RPMI8226 (cell line): ENCODE results near the gene NUBP2.

Source experiments
- DNase-seq: peaks from one replicate; pipeline ENCODE4 v3.0.0-alpha.2; 2015

NUBP2 gene

GRCh38 chr16:1812732-1813163, 30.0 kb downstream of the NUBP2 start:
- DNase-seq = peak; percentile 35

DNA sequence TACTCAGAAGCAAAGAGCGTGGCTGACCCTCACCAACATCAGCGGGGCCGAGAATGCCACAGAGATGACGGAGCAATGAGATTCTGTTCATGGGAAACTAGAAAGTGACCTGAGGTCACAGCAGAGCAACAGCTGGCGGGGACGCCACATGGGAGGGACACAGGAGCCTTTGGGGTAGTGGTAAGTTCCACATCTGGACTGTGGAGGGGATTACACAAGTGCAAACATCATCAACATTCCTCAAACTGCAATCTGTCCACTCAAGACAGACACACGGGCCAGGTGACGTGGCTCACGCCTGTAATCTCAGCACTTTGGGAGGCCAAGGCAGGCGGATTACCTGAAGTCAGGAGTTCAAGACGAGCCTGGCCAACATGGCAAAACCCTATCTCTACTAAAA, 32.7 kb downstream of the NUBP2 start:
- no peak for DNase-seq

- DNase-seq = no peak
These were observed 33.9 kb downstream of the NUBP2 start for GRCh38 chr16:1816396-1817275.

- no peak for DNase-seq
These were observed 34.5 kb downstream of the NUBP2 start for GRCh38 chr16:1817276-1817589.

DNA sequence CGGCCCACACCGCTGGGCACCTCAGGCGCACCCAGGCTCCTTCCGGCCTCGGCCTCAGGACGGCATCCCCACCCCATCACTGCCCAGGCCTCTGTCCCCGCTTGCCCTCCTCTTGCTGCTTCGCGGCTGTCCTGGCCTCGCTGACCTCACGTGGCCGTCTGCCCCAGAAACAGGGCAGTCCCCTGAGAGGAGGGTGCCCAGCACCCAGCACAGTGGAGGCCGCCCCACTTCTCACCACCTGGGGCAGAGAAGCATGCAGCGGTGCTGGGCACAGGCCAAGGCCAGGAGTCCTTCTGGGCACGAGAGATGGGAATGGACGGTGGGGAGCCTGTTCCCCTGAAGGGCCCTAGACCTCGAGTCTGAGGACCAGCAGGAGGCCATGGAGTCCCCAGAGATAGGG, 35.0 kb downstream of the NUBP2 start:
- no peak for DNase-seq

DNA sequence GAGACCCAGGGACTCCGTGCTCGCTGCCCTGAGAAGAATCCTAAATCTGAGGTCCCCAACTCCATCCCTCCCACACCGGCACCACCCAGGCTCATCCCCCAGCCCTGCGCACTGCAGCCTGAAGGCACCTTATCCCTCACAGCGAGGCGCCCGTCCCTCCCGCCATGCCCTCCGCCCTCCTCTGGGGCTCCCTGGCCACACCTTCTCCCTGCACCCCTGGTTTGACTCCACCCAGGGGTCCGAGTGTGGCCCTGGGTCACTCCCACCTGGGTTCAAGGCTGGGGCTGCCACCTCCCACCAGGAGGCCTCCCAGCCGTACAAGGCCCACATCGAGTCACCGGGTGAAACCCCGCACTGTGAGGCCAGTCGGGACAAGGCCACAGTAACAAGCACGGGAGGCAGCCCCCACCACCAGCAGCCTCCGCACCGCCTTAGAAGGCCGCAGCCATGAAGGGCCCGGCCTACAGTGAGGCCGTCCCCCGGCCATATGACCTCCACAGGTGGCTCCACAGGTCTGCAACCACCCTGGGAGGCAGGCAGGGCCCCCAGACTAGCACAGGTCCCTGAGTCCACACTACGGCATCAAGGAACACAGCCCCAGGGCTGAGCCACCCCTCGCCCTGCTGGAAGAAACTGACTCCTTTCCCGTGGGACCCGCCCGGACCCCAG, 35.6 kb downstream of the NUBP2 start:
- DNase-seq = no peak

GRCh38 chr16:1818873-1819525, 36.2 kb downstream of the NUBP2 start:
- no peak for DNase-seq

GRCh38 chr16:1819611-1820010, 36.9 kb downstream of the NUBP2 start:
- DNase-seq = no peak

GRCh38 chr16:1820096-1820945, 37.6 kb downstream of the NUBP2 start:
- no peak for DNase-seq

GRCh38 chr16:1820946-1821290, 38.2 kb downstream of the NUBP2 start:
- no peak for DNase-seq

- DNase-seq = no peak
These were observed 39.3 kb downstream of the NUBP2 start for GRCh38 chr16:1821861-1822611.

GRCh38 chr16:1822801-1823200, 40.0 kb downstream of the NUBP2 start:
- DNase-seq = no peak

DNA sequence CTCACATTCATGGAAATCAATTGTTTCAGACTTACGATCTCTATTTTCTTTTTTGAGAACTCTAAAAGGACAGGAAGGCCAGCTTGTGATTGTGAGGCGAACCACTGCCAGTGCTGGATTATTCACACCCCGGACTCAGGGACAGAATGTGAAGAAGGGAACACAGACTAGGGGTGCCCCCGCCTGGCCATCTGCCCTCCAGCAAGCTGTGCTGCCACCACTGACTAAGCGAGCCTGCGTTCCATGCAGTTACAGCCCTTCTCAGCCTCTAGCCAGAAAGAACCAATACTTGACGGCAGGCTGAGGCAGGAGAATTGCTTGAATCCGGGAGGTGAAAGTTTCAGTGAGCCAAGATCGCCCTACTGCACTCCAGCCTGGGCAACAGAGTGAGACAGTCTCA, 41.1 kb downstream of the NUBP2 start:
- DNase-seq = peak; percentile 63

DNA sequence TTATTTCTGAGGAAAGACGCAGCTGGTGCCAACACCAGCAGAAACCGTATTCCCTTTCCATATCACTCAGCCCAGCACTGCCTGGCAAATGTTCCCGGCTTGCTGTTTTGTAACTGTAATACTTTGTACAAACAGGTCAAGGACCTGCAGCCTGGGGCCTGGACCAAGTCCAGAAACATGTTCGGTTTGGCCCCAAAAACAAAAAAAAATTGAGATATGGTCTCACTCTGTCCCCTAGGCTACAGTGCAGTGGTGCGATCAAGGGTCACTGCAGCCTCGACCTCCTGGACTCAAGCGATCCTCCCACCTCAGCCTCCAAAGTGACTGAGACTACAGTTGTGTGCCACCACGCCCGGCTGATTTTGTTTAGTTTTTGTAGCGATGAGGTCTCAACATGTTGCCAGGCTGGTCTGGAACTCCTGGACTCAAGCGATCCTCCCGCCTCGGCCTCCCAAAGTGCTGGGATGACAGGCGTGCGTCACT, 42.7 kb downstream of the NUBP2 start:
- no peak for DNase-seq

- DNase-seq = peak; percentile 88
These were observed 43.3 kb downstream of the NUBP2 start for GRCh38 chr16:1825864-1826690.

DNA sequence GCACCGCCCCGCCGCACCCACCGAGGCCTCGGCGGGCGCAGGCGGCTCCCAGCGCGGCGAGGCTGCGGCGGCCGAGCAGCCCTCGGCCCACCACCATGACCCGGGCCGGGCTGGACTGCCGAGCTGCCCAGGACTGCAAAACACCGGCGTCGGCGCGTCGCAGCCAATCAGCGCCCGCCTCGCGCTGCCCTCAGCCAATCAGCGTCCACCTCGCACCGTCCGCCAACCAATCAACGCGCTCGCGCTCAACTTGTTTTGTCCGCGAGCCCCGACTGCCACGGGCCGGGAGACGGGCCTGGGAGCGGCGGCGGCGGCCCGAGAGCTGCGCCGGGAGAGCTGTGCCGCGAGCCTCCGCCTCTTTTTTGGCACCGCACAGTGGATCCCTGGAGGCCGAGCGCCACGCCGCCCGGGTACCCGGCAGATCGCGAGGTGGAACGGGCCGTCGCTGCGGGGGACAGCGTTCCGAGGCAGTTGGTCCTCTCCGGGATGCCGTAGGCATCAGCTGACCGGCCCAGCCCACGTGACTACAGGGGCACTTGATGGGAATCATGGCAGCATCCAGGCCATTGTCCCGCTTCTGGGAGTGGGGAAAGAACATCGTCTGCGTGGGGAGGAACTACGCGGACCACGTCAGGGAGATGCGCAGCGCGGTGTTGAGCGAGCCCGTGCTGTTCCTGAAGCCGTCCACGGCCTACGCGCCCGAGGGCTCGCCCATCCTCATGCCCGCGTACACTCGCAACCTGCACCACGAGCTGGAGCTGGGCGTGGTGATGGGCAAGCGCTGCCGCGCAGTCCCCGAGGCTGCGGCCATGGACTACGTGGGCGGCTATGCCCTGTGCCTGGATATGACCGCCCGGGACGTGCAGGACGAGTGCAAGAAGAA, 44.2 kb downstream of the NUBP2 start, which contains the start of the genes FAHD1 and HAGH:
FAHD1 (plus strand) TSS at position 516 of the 883 bp plus-strand sequence; CDS start at position 549, 33 bp downstream.
HAGH (minus strand) TSS at position 135 of the 883 bp plus-strand sequence; CDS start at position 97, 38 bp downstream.
- peak; percentile 96 for DNase-seq

DNA sequence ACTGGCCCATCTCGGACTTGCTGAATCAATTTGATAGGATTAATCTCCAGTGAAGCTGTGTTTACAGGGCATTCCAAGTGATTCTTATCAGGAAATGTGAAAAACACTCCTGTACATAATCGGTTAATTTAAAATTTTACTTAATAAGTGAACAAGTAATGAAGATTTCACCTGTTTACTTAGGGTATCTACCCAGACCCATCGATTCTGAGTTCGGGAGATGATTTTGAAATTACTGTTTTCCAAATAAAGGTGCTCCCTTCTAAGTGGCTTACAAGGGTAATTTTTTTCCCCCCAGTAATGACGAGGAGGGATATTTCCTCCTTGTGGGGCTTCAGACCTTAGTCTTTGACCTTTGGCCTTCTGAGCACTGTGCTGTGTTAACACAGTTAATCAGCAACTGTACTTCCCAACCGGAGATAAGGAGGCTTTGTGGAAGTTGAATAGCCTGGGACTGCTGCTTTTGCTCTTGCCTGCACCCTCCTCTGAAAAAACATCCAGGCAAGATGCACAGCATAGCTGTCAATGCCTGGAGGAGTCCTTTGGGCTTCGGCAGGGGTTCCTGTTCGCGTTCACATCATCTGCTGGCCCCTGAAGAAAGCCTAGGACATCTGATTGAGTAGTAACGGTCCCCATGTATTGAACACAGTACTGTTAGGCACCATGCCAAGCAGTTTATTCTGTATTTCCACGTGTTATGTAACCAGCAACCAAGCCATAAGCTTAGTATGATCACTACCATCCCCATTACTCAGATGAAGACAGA, 46.1 kb downstream of the NUBP2 start:
- DNase-seq = no peak

- no peak for DNase-seq
These were observed 47.5 kb downstream of the NUBP2 start for GRCh38 chr16:1830213-1830612.
